Psoas muscle (tissue), 8 donors: ENCODE data around the gene CCDC102A. TPM values are rescaled to one million over a fixed set of nuclear protein-coding genes. Genes with fewer than 3 reads are reported as not detected.
A peak's percentile ranks its signal among the peaks of the same experiment; 100 is the strongest.

Experiments used
- ATAC-seq, 4 donors: fragments of 200-7000 bp; cut with Tn5 transposase; one replicate each; pipeline ENCODE4 v1.9.1; 2020; ENCODE audit warnings: moderate library complexity in 3 of 4, mild to moderate bottlenecking in 2 of 4
- DNase-seq, 2 donors: peaks; one replicate each; pipeline ENCODE4 v3.0.0-alpha.2; 2020
- H3K27ac ChIP-seq: fragments of 200-600 bp; one replicate; pipeline ENCODE4 v1.8.0; 2022
- H3K27me3 ChIP-seq, 3 donors: fragments of 200-600 bp in 1 of 3; one replicate each; pipeline versions ENCODE4 v1.6.1 to v1.8.0; 2013 to 2022; ENCODE audit warnings: low read length in 2 of 3, mild to moderate bottlenecking in 2 of 3, moderate library complexity in 1 of 3; ENCODE audit not compliant: insufficient read depth in 3 of 3
- H3K36me3 ChIP-seq, 2 donors: fragments of 200-600 bp in 1 of 2; one replicate each; pipeline versions ENCODE4 v1.6.1 to v1.8.0; 2013 to 2022; ENCODE audit warnings: low read depth in 1 of 2, mild to moderate bottlenecking in 1 of 2, moderate library complexity in 1 of 2; ENCODE audit not compliant: insufficient read depth in 1 of 2
- H3K4me1 ChIP-seq: fragments of 200-600 bp; one replicate; pipeline ENCODE4 v1.8.0; 2022
- H3K4me3 ChIP-seq: fragments of 200-600 bp; one replicate; pipeline ENCODE4 v1.8.0; 2022; ENCODE audit warnings: mild to moderate bottlenecking
- H3K9me3 ChIP-seq: fragments of 200-600 bp; one replicate; pipeline ENCODE4 v1.8.0; 2022
- CTCF ChIP-seq: fragments of 200-600 bp; IDR thresholded peaks from one replicate; pipeline ENCODE4 v1.8.0; 2022; ENCODE audit warnings: antibody characterized with exemption
- WGBS, 3 donors: extraction: QIAGEN DNeasy Blood & Tissue Kit; methylation state at CpG; one replicate each; pipeline versions ENCODE4 v1.1.6 to v1.1.7; 2013; 5-methylcytosine and 5-hydroxymethylcytosine counted together
- intact Hi-C, 2 donors: fragments of 100-400 bp; cut with DNase I; formaldehyde crosslinking; loops; one replicate each; pipeline versions ENCODE4 v1.11.0 to v1.14.2; 2022
- polyA plus RNA-seq, 3 donors: library from polyadenylated mRNA; stranded (reverse); fragments of 200-250 nt; gene quantifications; one replicate each; pipeline ENCODE4 v1.2.3, GENCODE V29; 2013
- total RNA-seq, 4 donors: library from RNA; stranded (reverse); fragmentation: NEBNext Ultra II Directional in 2 of 4; extraction: Animal tissue kit (Norgen Biotek cat#: 25700) in 2 of 4; gene quantifications; one replicate each; pipeline versions ENCODE4 v1.2.1 to v1.2.4, GENCODE V29; 2021 to 2023
- donor health status: healthy with polysubstance abuse.
- donor health status: DM: no; HTN: no; CAD: no; lungs with moderate emphysema.
- donor health status: Bipolar disorder and iron deficiency.
- donor health status: healthy.
- donor health status: DM: yes; HTN: yes; CAD: no.
- donor health status: DM: no; HTN: no; CAD: no.
- donor health status: DM: no; HTN: no; CAD: no.
- donor health status: DM: yes; HTN: yes; CAD: no.

Gene CCDC102A
- total and polyA plus RNA-seq, 7 donors, result 0.95 to 2.4 (median 1.7) TPM

- peaks cover 12% of the 10 kb centered on the region for H3K4me1 ChIP-seq
- 65 to 72% (median 65%) methylated on average over 10 of the region's 10 CpGs for WGBS, 3 donors
- peak in 1 of 4 donors; percentile 7 for ATAC-seq
- no peak for TF ChIP-seq CTCF
- no peak overlapping the region for H3K4me3 ChIP-seq
- H3K9me3 ChIP-seq, result no peaks in the 10 kb centered on the region
- intact Hi-C loops, result no loop called here
- H3K27ac ChIP-seq, result no peak overlapping the region
- peaks cover 0 to 67% of the 10 kb centered on the region in 2 donors for H3K36me3 ChIP-seq
- DNase-seq, result no peak
- no peaks in the 10 kb centered on the region for H3K27me3 ChIP-seq
These were observed 64.3 kb downstream of the CCDC102A start for GRCh38 chr16:57471852-57472664.

DNA sequence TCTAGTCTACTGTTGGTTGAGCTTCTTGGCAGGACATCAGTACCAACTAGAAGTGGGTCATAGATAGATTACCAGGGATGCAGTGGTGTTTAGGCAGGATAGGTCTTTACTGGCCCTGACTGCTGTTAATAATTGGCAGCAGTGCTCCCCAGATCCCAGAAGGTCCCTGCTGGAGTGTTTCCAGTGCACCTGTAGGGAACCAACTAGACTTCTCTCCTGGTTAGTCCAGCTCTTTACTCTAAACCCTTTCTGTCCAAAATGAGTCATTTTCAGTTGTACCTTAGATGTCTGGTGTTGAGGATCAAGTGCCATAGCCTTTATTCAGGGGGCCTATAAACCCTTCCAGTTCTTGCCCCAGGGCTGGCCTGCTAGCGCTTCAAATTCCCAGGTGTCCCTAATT is 65.2 kb downstream of the CCDC102A start:
- H3K27me3 ChIP-seq, result no peaks in the 10 kb centered on the region
- no peaks in the 10 kb centered on the region for H3K9me3 ChIP-seq
- no peak for ATAC-seq
- 96 to 100% (median 100%) methylated on average over 1 of the region's 1 CpG for whole genome bisulfite sequencing, 3 donors
- peaks cover 12% of the 10 kb centered on the region for H3K4me1 ChIP-seq
- intact Hi-C loops, result no loop called here
- H3K4me3 ChIP-seq, result no peak overlapping the region
- no peak for DNase-seq
- H3K27ac ChIP-seq, result no peak overlapping the region
- peaks cover 0 to 76% of the 10 kb centered on the region in 2 donors for H3K36me3 ChIP-seq
- TF ChIP-seq CTCF, result no peak

DNA sequence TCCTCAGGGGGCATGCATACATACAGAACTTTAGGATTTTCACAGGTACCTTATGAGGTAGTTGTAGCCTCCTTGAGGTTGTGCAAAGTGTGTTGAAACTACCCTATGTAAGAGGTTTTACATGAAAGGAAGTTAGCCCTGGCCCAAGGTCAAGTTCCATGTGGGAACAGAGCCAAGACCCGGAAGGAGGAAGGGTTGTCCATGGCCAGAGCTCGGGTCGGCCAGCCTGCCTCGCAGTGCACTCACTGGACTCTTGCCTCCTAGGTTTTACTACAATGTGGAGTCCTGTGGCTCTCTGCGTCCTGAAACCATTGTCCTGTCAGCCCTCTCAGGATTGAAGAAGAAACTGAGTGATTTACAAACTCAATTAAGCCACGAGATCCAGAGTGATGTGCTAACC is 65.7 kb downstream of the CCDC102A start:
- Histone ChIP-seq H3K9me3 (no peaks in the 10 kb centered on the region), H3K27ac (no peak overlapping the region), H3K36me3 (peaks cover 0 to 81% of the 10 kb centered on the region in 2 donors), H3K4me1 (peaks cover 12% of the 10 kb centered on the region), H3K4me3 (no peak overlapping the region), H3K27me3 (no peaks in the 10 kb centered on the region)
- WGBS, 3 donors, result 17 to 26% (median 20%) methylated on average over 6 of the region's 6 CpGs
- intact Hi-C loops, result no loop called here
- DNase-seq (peak in 1 of 2 donors; percentile 68), ATAC-seq (peak in 2 of 4 donors; percentile 30 to 40)
- no peak for TF ChIP-seq CTCF

GRCh38 chr16:57469917-57470470 is 66.4 kb downstream of the CCDC102A start:
- intact Hi-C loops, result no loop called here
- TF ChIP-seq CTCF, result no peak
- Histone ChIP-seq H3K36me3 (peaks cover 0 to 88% of the 10 kb centered on the region in 2 donors), H3K4me3 (no peak overlapping the region), H3K27me3 (no peaks in the 10 kb centered on the region), H3K27ac (no peak overlapping the region), H3K4me1 (peaks cover 16% of the 10 kb centered on the region), H3K9me3 (no peaks in the 10 kb centered on the region)
- DNase-seq (no peak), ATAC-seq (peak in 1 of 4 donors; percentile 20)
- WGBS, 3 donors, result 60 to 78% (median 68%) methylated on average over 9 of the region's 9 CpGs
